Left lung (tissue), 10 donors: Measurements from ENCODE around the gene ARHGEF17. TPM values are rescaled to one million over a fixed set of nuclear protein-coding genes. Genes with fewer than 3 reads are reported as not detected.

Experiments
- ATAC-seq: fragments of 200-7000 bp; cut with Tn5 transposase; one replicate; pipeline ENCODE4 v1.9.1; 2020; ENCODE audit warnings: moderate library complexity
- DNase-seq, 4 donors: peaks; one replicate each; pipeline ENCODE4 v3.0.0-alpha.2; 2013 to 2020
- H3K27ac ChIP-seq, 2 donors: fragments of 200-600 bp; sonication (generic) in 1 of 2; one replicate each; pipeline versions ENCODE4 v1.5.0 to v1.8.0; 2020 to 2021
- H3K27me3 ChIP-seq, 2 donors: fragments of 200-600 bp; sonication (generic) in 1 of 2; one replicate each; pipeline versions ENCODE4 v1.5.0 to v1.8.0; 2020 to 2021
- H3K36me3 ChIP-seq, 2 donors: fragments of 200-600 bp; sonication (generic) in 1 of 2; one replicate each; pipeline versions ENCODE4 v1.5.0 to v1.8.0; 2020 to 2021
- H3K4me1 ChIP-seq, 2 donors: fragments of 200-600 bp; one replicate each; pipeline ENCODE4 v1.8.0; 2021
- H3K4me3 ChIP-seq, 2 donors: fragments of 200-600 bp; sonication (generic) in 1 of 2; one replicate each; pipeline versions ENCODE4 v1.5.0 to v1.8.0; 2020 to 2021; ENCODE audit warnings: mild to moderate bottlenecking in 1 of 2
- H3K9me3 ChIP-seq, 2 donors: fragments of 200-600 bp; sonication (generic) in 1 of 2; one replicate each; pipeline versions ENCODE4 v1.5.0 to v1.8.0; 2020 to 2021
- intact Hi-C, 2 donors: fragments of 100-400 bp; cut with DNase I; formaldehyde crosslinking; loops; one replicate each; pipeline versions ENCODE4 v1.11.2 to v1.14.2; 2022
- polyA plus RNA-seq, 6 donors: library from polyadenylated mRNA; unstranded; fragments of 120-200 nt; gene quantifications; one replicate each; pipeline ENCODE4 v1.2.1, GENCODE V29; 2013; ENCODE audit not compliant: insufficient read length in 6 of 6
- total RNA-seq, 2 donors: library from RNA; stranded (reverse); fragmentation: NEBNext Ultra II Directional; extraction: Animal tissue kit (Norgen Biotek cat#: 25700); gene quantifications; one replicate each; pipeline ENCODE4 v1.2.1, GENCODE V29; 2021
- TF ChIP-seq, protein P1 (sequence below), 2 donors: fragments of 200-600 bp; sonication (generic) in 1 of 2; IDR thresholded peaks; one replicate each; pipeline versions ENCODE4 v1.5.0 to v1.8.0; 2021; ENCODE audit warnings: antibody characterized with exemption in 2 of 2
- donor health status: DM: no; HTN: yes; CAD: no.
- donor health status: DM: no; HTN: no; CAD: no.

Gene ARHGEF17
- total and polyA plus RNA-seq, 8 donors = 56.3 to 95.8 (median 82.8) TPM

- peaks cover 46 to 82% of the 10 kb centered on the region in 2 donors for H3K4me1 ChIP-seq
- DNase-seq = peak in 2 of 4 donors; percentile 78 to 83
- H3K4me3 ChIP-seq = no peak overlapping the region
These were observed 15.4 kb downstream of the ARHGEF17 start for GRCh38 chr11:73323464-73323863.

DNA sequence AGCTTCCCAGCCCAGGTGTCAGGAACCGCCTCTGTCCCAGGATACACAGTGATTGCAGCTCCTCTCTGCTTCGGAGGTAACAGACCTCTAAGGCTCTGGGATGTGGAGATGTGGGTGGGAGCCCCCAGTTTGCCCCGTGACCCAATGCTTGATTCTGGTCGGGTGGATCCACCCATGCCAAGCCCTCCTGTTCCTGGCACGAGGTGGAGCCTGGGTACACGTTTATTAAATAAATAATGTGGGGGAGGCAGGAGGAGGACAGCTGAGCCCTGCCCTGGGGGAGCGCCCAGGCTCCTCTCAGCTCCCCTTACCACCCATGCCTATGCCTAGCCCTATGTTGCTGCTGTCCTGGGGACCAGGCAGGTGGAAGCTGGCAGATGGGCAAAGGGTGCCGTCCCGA, 16.0 kb downstream of the ARHGEF17 start:
- Histone ChIP-seq H3K4me1 (peaks cover 46 to 78% of the 10 kb centered on the region in 2 donors), H3K36me3 (no peaks in the 10 kb centered on the region), H3K4me3 (no peak overlapping the region), H3K27ac (peak overlapping the region; percentile 53 to 83), H3K27me3 (no peaks in the 10 kb centered on the region), H3K9me3 (no peaks in the 10 kb centered on the region)
- peak; percentile 8 for ATAC-seq
- intact Hi-C loops = no loop called here
- TF ChIP-seq, protein P1, sequence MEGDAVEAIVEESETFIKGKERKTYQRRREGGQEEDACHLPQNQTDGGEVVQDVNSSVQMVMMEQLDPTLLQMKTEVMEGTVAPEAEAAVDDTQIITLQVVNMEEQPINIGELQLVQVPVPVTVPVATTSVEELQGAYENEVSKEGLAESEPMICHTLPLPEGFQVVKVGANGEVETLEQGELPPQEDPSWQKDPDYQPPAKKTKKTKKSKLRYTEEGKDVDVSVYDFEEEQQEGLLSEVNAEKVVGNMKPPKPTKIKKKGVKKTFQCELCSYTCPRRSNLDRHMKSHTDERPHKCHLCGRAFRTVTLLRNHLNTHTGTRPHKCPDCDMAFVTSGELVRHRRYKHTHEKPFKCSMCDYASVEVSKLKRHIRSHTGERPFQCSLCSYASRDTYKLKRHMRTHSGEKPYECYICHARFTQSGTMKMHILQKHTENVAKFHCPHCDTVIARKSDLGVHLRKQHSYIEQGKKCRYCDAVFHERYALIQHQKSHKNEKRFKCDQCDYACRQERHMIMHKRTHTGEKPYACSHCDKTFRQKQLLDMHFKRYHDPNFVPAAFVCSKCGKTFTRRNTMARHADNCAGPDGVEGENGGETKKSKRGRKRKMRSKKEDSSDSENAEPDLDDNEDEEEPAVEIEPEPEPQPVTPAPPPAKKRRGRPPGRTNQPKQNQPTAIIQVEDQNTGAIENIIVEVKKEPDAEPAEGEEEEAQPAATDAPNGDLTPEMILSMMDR (IDR thresholded peaks at IDR 0.05) = no peak
- no peak for DNase-seq

More at GRCh38 chr11:73323464-73323863, 15.4 kb downstream of the ARHGEF17 start:
- TF ChIP-seq, protein P1 (IDR thresholded peaks at IDR 0.05) = no peak
- Histone ChIP-seq H3K9me3 (no peaks in the 10 kb centered on the region), H3K36me3 (no peaks in the 10 kb centered on the region), H3K27ac (peak overlapping the region; percentile 53 to 83), H3K27me3 (no peaks in the 10 kb centered on the region)
- peak; percentile 62 for ATAC-seq
- intact Hi-C loops = no loop called here

GRCh38 chr11:73324665-73325035, 16.6 kb downstream of the ARHGEF17 start:
- peaks cover 46 to 76% of the 10 kb centered on the region in 2 donors for H3K4me1 ChIP-seq
- DNase-seq = no peak
- TF ChIP-seq, protein P1 (IDR thresholded peaks at IDR 0.05) = no peak
- ATAC-seq = no peak
- H3K27me3 ChIP-seq = no peaks in the 10 kb centered on the region
- H3K4me3 ChIP-seq = no peak overlapping the region
- H3K9me3 ChIP-seq = no peaks in the 10 kb centered on the region
- peak overlapping the region; percentile 53 to 83 for H3K27ac ChIP-seq
- intact Hi-C loops = no loop called here
- no peaks in the 10 kb centered on the region for H3K36me3 ChIP-seq

DNA sequence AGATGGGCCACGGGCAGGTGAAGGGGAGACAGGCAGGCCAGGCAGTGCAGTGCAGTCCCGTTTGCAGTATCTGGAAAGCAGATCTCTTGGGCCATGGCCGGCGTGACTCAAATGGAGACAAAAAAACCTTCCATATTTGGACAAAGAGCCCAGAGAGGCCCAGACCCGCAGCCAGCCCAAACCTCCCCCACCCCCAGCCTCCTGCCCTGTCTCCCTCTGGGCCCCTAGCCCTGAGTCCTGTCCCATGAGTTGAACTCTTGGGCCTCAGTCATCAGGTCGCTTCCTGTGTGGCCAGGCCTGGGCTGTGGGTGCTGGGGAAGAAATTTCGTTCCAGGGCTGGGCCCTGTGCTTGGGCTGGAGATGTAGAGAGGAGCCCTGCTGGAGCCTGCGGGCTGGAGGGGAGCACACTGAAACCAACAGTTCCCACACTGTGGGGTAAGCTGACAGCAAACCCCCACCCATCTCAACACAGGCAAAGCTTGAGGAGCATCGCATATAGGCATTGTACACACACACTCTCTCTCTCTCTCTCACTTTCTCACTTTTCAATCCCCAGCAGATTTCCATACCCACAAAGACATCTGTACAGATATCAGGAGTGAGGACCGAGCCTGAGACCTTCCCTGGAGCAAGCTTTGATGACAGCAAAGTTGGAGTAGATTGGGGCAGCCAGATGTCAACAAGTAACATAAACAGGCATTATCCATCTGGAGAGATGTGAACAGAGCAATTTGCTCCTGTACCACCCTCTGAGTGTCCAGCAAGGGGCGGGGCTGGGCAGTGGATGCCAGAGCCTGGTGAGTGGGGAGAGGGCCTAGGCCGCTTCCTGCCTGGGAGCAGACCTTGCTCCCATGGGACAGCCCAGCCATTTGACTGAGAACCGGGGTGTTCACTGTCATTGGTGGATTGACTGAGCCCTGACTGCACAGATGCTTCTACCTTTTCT, 17.2 kb downstream of the ARHGEF17 start:
- H3K9me3 ChIP-seq = no peaks in the 10 kb centered on the region
- no peaks in the 10 kb centered on the region for H3K27me3 ChIP-seq
- ATAC-seq (no peak), DNase-seq (no peak)
- peaks cover 46 to 77% of the 10 kb centered on the region in 2 donors for H3K4me1 ChIP-seq
- no peak overlapping the region for H3K4me3 ChIP-seq
- H3K36me3 ChIP-seq = no peaks in the 10 kb centered on the region
- TF ChIP-seq, protein P1 (IDR thresholded peaks at IDR 0.05) = no peak
- intact Hi-C loops = no loop called here
- peak overlapping the region; percentile 53 to 83 for H3K27ac ChIP-seq
